ENCODE data around the gene DAPK3. TPM values are rescaled to one million over a fixed set of nuclear protein-coding genes. Genes with fewer than 3 reads are reported as not detected.

The DAPK3 gene
- total RNA-seq, 4 donors from 2014 or later: 56.5 to 71.8 (median 61.7) TPM

DNA sequence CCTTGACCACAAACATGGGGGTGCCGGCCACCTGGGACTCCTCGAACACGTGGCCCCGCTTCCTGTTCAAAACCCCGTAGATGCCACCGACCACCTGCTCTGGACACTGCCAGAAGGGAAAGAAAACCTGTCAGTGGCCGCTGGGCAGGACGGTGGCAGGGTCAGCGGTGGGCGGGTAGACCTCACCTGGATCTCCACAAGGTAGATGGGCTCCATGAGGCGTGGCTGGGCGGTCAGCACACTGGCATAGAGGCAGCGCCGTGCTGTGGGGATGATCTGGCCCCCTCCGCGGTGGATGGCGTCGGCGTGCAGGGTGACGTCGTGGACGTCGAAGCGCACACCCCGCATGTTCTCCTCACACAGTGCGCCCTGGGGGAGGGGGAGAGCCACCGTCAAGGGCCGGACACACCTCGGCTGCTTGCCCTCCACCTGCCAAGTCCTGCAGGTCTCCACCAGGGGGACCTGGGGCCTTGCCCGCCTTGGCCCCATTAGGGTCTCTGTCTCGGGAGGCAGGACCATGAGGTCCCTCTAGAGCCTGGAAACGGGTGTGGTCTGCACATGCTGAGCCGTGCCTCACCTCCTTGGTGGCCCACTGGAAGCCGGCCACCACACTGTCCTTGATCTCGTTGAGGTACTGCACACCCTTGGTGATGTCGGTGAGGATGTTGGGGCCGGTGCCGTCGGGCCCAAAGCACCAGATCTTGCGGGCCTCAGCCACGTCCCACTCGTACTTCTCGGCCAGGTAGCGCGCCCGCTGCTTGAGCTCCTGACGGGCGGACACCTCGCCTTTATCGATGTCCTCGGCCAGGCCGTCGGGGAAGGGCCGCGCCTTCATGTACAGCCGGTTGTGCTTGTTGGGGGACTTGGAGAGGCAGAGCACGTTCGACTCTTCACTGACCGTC, 6.6 kb upstream of the DAPK3 start:
- Histone ChIP-seq H3K9me3 (no peaks in the 10 kb centered on the region), H3K27me3 (no peaks in the 10 kb centered on the region), H3K4me3 (no peak overlapping the region), H3K4me1 (peaks cover 11% of the 10 kb centered on the region), H3K27ac (no peak overlapping the region), H3K36me3 (peaks cover 74% of the 10 kb centered on the region)
- 83% methylated on average over 18 of the region's 59 CpGs for WGBS
- TF ChIP-seq POLR2A (IDR thresholded peaks at IDR 0.05): no peak
- peak in 1 of 2 donors; percentile 64 for DNase-seq (ENCODE audit: low spot score in 2 of 2)

- 84% methylated on average over 16 of the region's 29 CpGs for WGBS
- peak in 1 of 2 donors; percentile 66 for DNase-seq (ENCODE audit: low spot score in 2 of 2)
- peaks cover 2% of the 10 kb centered on the region for H3K4me1 ChIP-seq
Observed at GRCh38 chr19:3976495-3977241, 5.8 kb upstream of the DAPK3 start.

DNA sequence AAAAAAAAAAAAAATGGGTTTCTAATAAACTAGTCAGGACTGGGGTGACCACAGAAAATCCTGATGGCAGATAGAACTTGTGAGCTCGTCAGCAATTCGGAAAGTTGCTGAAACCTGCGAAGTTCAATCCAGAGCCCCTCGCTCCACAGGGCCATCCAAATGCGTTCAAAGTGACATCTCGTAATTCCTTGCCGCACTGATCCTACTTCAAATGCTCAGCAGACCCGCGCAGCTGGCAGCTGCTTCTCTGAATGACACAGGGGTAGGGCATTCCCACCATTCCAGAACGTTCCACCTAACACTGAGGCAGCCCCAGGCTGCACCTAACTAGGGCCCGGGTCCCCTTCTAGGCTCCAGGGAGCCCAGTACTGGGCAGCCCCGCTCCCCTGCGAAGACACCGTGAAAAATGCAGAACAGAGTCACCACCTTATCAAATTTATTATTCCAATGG, 4.8 kb upstream of the DAPK3 start:
- Histone ChIP-seq H3K27ac (no peak overlapping the region), H3K27me3 (no peaks in the 10 kb centered on the region), H3K4me3 (no peak overlapping the region), H3K36me3 (peaks cover 56% of the 10 kb centered on the region), H3K9me3 (no peaks in the 10 kb centered on the region), H3K4me1 (peaks cover 4% of the 10 kb centered on the region)
- 81% methylated on average over 14 of the region's 14 CpGs for WGBS
- TF ChIP-seq POLR2A (IDR thresholded peaks at IDR 0.05) (no peak), EP300 (IDR thresholded peaks at IDR 0.05) (no peak), POLR2AphosphoS5 (IDR thresholded peaks at IDR 0.05) (no peak)
- TF ChIP-seq, protein P1, sequence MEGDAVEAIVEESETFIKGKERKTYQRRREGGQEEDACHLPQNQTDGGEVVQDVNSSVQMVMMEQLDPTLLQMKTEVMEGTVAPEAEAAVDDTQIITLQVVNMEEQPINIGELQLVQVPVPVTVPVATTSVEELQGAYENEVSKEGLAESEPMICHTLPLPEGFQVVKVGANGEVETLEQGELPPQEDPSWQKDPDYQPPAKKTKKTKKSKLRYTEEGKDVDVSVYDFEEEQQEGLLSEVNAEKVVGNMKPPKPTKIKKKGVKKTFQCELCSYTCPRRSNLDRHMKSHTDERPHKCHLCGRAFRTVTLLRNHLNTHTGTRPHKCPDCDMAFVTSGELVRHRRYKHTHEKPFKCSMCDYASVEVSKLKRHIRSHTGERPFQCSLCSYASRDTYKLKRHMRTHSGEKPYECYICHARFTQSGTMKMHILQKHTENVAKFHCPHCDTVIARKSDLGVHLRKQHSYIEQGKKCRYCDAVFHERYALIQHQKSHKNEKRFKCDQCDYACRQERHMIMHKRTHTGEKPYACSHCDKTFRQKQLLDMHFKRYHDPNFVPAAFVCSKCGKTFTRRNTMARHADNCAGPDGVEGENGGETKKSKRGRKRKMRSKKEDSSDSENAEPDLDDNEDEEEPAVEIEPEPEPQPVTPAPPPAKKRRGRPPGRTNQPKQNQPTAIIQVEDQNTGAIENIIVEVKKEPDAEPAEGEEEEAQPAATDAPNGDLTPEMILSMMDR (IDR thresholded peaks at IDR 0.05): no peak
- DNase-seq (ENCODE audit: low spot score in 2 of 2): no peak

More at GRCh38 chr19:3976495-3977241, 5.8 kb upstream of the DAPK3 start:
- Histone ChIP-seq H3K4me3 (no peak overlapping the region), H3K36me3 (peaks cover 66% of the 10 kb centered on the region), H3K27me3 (no peaks in the 10 kb centered on the region), H3K27ac (no peak overlapping the region), H3K9me3 (no peaks in the 10 kb centered on the region)
- TF ChIP-seq, protein P1 (IDR thresholded peaks at IDR 0.05): no peak
- no peak for TF ChIP-seq POLR2AphosphoS5 (IDR thresholded peaks at IDR 0.05)

DNA sequence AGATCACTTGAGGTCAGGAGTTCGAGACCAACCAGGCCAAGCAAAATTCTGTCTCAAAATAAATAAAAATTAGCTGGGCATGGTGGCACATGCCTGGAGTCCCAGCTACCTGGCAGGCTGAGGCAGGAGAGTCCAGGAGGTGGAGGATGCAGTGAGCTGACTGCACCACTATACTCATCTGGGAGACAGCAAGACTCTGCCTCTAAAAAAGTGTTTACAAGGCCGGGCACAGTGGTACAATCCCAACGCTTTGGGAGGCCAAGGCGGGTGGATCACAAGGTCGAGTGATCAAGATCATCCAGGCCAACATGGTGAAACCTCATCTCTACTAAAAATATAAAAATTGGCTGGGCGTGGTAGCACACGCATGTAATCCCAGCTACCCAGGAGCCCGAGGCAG, 4.2 kb upstream of the DAPK3 start:
- peaks cover 8% of the 10 kb centered on the region for H3K4me1 ChIP-seq
- no peak for DNase-seq (ENCODE audit: low spot score in 2 of 2)

GRCh38 chr19:3970313-3970807, 539 bp downstream of the DAPK3 start:
- under 1% methylated on average over 21 of the region's 22 CpGs for WGBS
- Histone ChIP-seq H3K27me3 (no peaks in the 10 kb centered on the region), H3K4me3 (peak overlapping the region; percentile 93), H3K4me1 (peaks cover 48% of the 10 kb centered on the region), H3K27ac (peak overlapping the region; percentile 92), H3K36me3 (peaks cover 30% of the 10 kb centered on the region), H3K9me3 (no peaks in the 10 kb centered on the region)
- TF ChIP-seq EP300 (IDR thresholded peaks at IDR 0.05): no peak
- TF ChIP-seq, protein P1 (IDR thresholded peaks at IDR 0.05): no peak
- TF ChIP-seq POLR2A (IDR thresholded peaks at IDR 0.05): no peak
- no peak for TF ChIP-seq POLR2AphosphoS5 (IDR thresholded peaks at IDR 0.05)
- no peak for DNase-seq (ENCODE audit: low spot score in 2 of 2)

More for the DNA sequence above, 4.2 kb upstream of the DAPK3 start:
- Histone ChIP-seq H3K36me3 (peaks cover 51% of the 10 kb centered on the region), H3K27ac (no peak overlapping the region), H3K27me3 (no peaks in the 10 kb centered on the region), H3K4me3 (no peak overlapping the region), H3K9me3 (no peaks in the 10 kb centered on the region)
- 81% methylated on average over 8 of the region's 8 CpGs for WGBS
- TF ChIP-seq, protein P1 (IDR thresholded peaks at IDR 0.05): no peak
- TF ChIP-seq POLR2AphosphoS5 (IDR thresholded peaks at IDR 0.05) (no peak), EP300 (IDR thresholded peaks at IDR 0.05) (no peak), POLR2A (IDR thresholded peaks at IDR 0.05) (no peak)
